VCaP (cell line): ENCODE data around the gene LNPK.
"Not testable (repeated sequence)": the region's sequence is repeated elsewhere in the genome, so short reads cannot be mapped to it uniquely, and the experiment has no call there.

ENCODE experiments used
- H3K27ac ChIP-seq: fragments of 450-650 bp; 2 replicates; pipeline ENCODE4 v1.5.1; 2017
- CTCF ChIP-seq: fragments of 450-650 bp; conservative IDR thresholded peaks from 2 replicates; pipeline ENCODE4 v1.5.1; 2017; ENCODE audit warnings: mild to moderate bottlenecking, moderate library complexity

LNPK gene

GRCh38 chr2:176001281-176001915, 669 bp downstream of the LNPK start:
- peak overlapping the region; percentile 80 for H3K27ac ChIP-seq
- TF ChIP-seq CTCF = no peak

- no peak for TF ChIP-seq CTCF
- H3K27ac ChIP-seq = no peak overlapping the region
Measured at GRCh38 chr2:175999283-175999819, 2.7 kb downstream of the LNPK start.

GRCh38 chr2:175990099-175990498, 12.0 kb downstream of the LNPK start:
- H3K27ac ChIP-seq = no peak overlapping the region
- no peak for TF ChIP-seq CTCF

- not testable (repeated sequence) for H3K27ac ChIP-seq
Measured at GRCh38 chr2:175987126-175987525, 14.9 kb downstream of the LNPK start.

GRCh38 chr2:175984846-175985245, 17.2 kb downstream of the LNPK start:
- no peak for TF ChIP-seq CTCF
- H3K27ac ChIP-seq = no peak overlapping the region

- TF ChIP-seq CTCF = no peak
- H3K27ac ChIP-seq = no peak overlapping the region
Measured at GRCh38 chr2:175981551-175981950, 20.5 kb downstream of the LNPK start.

- no peak for TF ChIP-seq CTCF
- no peak overlapping the region for H3K27ac ChIP-seq
Measured at GRCh38 chr2:175976391-175977157, 25.5 kb downstream of the LNPK start.

GRCh38 chr2:175973373-175973772, 28.7 kb downstream of the LNPK start:
- TF ChIP-seq CTCF = no peak

More at GRCh38 chr2:175973373-175973772, 28.7 kb downstream of the LNPK start:
- no peak overlapping the region for H3K27ac ChIP-seq
